D721Med (cell line): ENCODE measurements around the gene ADGRA1.

Experiments used
- DNase-seq: peaks from one replicate; pipeline ENCODE4 v3.0.0; 2011; ENCODE audit warnings: low spot score; ENCODE audit not compliant: insufficient read length
- FAIRE-seq: peaks from 2 replicates; lab custom pipeline; 2011; peaks lifted over from hg19 to GRCh38; lab: Jason Lieb, UNC
- TF ChIP-seq, protein P1 (sequence below): IDR thresholded peaks from 2 replicates; pipeline ENCODE4 v1.5.1; 2012; ENCODE audit warnings: mild to moderate bottlenecking, control low read depth; ENCODE audit not compliant: insufficient read depth; ENCODE audit errors: missing control alignments

The ADGRA1 gene

DNA sequence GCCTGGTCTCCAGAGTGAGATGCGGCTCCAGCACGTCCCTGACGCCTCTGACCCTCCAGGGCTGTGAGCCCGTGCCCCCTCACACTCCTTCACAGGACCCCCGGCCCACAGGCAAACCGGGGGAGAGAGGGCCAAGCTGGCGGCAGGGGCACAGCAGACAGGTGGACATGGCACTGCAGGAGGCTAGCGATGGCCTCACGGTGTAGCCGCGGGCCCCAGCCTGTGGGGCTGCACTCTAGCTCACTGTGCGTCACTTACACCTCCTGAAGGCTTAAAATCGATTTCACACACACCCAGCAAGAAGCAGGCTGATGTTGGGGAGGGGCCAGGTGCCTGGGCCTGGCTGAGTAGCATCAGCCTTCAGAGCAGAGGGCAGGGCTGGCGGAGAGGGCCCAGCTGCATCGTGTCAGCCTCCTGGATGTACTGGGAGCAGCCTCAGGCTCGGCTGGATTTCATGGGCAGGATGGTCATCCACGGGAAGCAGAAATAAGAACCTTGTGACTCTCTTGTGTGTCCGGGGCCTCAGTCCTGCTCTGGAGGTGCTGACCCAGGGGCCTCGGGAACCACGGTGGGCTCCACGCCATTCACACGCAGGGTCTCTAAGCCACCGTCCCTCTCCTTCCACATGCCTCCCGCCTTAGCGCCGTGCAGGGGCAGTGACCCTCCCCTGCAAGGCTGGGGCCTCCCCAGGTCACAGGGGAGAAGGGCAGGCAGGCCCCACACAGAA, 52.9 kb downstream of the ADGRA1 start:
- DNase-seq (no peak), FAIRE-seq (no peak)
- TF ChIP-seq, protein P1, sequence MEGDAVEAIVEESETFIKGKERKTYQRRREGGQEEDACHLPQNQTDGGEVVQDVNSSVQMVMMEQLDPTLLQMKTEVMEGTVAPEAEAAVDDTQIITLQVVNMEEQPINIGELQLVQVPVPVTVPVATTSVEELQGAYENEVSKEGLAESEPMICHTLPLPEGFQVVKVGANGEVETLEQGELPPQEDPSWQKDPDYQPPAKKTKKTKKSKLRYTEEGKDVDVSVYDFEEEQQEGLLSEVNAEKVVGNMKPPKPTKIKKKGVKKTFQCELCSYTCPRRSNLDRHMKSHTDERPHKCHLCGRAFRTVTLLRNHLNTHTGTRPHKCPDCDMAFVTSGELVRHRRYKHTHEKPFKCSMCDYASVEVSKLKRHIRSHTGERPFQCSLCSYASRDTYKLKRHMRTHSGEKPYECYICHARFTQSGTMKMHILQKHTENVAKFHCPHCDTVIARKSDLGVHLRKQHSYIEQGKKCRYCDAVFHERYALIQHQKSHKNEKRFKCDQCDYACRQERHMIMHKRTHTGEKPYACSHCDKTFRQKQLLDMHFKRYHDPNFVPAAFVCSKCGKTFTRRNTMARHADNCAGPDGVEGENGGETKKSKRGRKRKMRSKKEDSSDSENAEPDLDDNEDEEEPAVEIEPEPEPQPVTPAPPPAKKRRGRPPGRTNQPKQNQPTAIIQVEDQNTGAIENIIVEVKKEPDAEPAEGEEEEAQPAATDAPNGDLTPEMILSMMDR, result no peak

DNA sequence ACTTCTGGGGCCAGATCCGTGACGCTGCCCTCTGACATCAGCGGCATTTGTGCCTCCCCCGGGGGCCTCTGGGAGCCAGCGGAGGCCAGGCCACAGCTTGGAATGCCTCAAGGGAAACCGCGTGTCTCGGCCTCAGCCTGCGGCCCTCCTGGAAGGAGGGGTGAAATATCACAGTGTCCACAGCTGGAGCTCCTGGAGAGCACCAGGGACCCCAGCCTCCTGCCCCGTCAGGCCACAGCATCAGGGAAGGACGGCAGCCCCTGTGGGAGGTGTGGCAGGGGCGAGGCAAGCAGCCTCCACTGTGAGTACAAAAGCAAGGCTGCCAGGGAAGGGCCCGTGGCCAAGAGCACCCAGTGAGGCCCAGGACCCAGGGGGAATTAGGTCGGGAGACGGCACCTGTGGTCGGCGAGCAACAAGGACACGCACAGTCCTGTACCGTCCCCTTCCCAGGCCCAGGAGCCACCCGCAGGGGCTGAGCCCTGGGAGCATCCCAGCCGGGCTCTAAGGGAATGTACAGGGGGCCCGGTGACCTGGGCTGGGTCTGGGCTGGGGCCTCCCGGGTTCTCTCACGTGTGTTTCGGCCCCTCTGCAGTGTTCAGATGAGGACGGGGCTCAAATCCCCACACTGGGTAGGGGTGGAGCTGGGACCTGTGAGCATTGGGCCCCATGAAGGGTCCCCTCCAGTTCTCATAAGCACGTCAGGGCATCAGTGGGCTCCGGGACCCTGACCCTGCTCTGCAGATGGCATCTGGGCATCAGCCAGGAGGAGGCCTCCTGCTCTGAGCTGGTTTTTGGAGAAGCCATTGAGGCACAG, 53.6 kb downstream of the ADGRA1 start:
- TF ChIP-seq, protein P1, result no peak
- no peak for DNase-seq
- no peak for FAIRE-seq

DNA sequence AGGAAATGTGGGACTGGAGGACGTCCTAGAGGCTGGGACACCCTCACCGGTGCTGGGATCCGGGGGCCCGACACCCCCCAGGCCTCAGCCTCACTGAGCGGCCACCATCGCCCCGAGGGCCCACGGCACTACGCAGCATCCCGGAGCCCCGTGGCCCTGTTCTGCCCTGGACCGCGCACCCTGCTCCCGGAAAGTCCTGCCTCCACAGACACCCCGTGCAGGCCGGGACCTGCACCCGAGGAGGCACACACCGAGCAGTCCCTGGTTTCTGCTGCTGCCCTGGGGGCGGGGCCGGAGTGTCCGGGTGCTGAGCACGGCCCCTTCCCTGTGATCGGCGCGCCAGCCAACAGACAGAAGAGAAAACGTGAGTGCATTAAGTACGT, 54.2 kb downstream of the ADGRA1 start:
- FAIRE-seq (no peak), DNase-seq (no peak)
- TF ChIP-seq, protein P1, result no peak

DNA sequence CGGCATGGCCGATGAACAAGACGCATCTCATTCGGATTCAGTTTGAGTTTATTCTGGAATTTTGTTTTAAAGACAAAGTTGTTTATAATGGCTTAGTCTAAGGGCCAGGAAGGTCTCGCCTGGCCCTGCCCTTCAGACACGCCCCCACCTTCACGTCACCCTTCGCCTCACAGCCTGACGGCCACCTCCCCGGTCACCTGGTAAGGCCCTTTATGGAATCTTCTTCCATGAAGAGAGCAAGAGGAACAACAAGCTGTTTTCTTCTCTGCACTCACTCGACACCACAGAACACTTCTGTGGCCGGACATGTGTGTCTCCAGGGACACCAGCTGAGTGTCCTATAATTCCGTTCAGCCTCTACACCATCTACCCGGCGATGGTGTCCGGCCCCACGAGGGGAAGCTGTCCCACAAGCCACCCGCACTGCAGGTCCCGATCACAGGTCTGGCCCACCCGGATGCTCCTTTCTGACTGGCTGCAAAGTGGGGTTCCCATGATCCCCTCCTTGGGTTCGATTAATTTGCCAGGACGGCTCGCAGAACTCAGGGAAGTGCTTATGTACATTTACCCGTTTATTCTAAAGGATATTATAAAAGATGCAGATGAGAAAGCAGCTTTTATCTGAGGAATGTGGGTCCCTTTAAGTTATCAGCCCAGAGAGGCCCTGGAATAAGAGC, 54.9 kb downstream of the ADGRA1 start:
- DNase-seq (no peak), FAIRE-seq (no peak)
- TF ChIP-seq, protein P1, result no peak

DNA sequence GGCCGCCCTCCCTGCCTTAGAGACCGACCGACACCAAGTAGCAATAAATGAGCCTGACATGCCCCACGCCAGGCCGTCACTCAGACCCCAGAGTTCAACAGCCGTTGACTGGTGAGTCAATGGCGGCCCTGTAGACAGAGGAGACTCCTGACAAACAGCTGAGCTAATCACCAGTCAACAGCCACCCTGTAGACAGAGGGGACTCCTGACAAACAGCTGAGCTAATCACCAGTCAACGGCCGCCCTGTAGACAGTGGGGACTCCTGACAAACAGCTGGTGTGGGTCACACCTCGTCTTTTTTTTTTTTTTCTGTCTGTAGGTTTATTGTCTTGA, 55.4 kb downstream of the ADGRA1 start:
- no peak for FAIRE-seq
- TF ChIP-seq, protein P1, result no peak
- DNase-seq, result no peak

DNA sequence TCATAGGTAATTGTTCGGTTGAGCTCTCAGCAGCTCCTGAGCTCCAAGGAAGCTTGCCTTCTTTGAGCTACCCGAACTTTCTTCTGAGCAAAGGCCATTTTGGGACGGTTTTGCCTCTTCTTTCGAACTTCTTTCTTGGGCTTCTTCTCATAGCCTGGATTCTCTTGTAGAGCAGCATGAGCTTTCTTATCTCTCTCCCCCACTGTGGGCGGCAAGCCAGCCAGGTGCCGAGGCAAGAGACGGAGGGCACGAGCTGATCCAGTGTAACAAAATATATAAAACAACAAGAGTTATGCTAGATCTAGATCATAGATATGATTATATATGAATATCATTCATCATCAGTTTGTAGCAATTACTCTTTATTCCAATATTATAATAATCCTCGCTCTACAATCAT, 55.8 kb downstream of the ADGRA1 start:
- FAIRE-seq (no peak), DNase-seq (no peak)
- TF ChIP-seq, protein P1, result no peak
